Right ventricle myocardium inferior (tissue), 1 donor: ENCODE measurements around the gene DPAGT1. TPM values are rescaled to one million over a fixed set of nuclear protein-coding genes. Genes with fewer than 3 reads are reported as not detected.
"Not testable (repeated sequence)": the region's sequence is repeated elsewhere in the genome, so short reads cannot be mapped to it uniquely, and the experiment has no call there.

ENCODE experiments used
- ATAC-seq: fragments of 200-7000 bp; cut with Tn5 transposase; one replicate; pipeline ENCODE4 v1.9.1; 2020; ENCODE audit warnings: mild to moderate bottlenecking, moderate library complexity
- DNase-seq: peaks from one replicate; pipeline ENCODE4 v3.0.0; 2021; ENCODE audit errors: missing footprints
- intact Hi-C: fragments of 100-400 bp; cut with DNase I; formaldehyde crosslinking; loops from one replicate; pipeline ENCODE4 v1.11.0; 2022
- total RNA-seq: library from RNA; stranded (reverse); fragmentation: NEBNext Ultra II Directional; extraction: Animal tissue kit (Norgen Biotek cat#: 25700); gene quantifications from one replicate; pipeline ENCODE4 v1.2.1, GENCODE V29; 2021
- donor health status: DM: no; HTN: yes; CAD: no; lungs with severe emphysema.

The DPAGT1 gene
- total RNA-seq, 1 donor from 2014 or later, result 21.1 TPM

DNA sequence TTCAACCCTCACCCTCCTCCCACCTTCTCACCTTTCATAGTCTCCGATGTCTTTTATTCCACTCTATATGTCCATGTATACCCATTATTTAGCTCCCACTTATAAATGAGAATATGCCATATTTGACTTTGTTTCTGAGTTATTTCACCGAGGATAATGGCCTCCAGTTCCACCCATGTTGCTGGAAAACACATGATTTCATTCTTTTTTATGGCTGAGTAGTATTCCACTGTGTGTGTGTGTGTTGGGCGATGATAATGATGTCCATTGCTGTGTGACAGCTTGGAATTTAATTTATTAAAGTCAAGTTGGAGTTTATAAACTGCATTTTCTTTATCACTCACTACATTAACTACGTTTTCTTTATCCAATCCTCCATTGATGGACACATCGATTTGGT, 16.6 kb upstream of the DPAGT1 start:
- ATAC-seq (no peak), DNase-seq (no peak)
- intact Hi-C loops, result no loop called here

DNA sequence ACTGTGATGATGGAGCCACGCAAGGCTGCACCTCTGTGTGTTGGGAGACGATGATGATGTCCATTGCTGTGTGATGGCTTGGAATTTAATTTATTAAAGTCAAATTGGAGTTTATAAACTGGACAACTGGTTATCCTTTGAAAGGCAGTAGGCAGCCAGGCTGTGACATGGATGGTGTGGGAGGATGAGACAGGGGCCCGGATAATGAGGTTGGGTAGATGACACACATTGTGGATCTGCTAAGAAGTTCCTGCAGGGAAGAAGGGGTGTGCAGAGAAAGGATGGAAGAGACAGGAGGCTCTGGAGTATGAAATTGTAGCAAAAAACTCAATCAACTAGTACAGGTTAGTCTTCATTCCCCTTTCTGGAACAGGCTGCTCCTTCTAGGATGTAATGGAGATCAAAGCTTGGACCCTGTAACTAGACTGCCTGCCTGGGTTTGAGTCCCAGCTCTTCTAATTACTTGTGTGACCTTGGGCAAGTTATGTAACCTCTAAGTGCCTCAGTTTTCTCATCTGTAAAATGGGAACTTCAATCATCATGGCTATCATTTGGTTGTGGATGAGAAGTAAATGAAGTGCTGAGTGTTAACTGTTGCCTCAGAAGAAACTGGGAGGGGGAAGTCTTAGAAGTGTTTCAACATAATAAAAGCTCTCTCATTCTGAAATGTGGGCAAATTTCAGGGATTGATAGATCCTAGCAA, 15.5 kb upstream of the DPAGT1 start:
- ATAC-seq (no peak), DNase-seq (no peak)
- intact Hi-C loops, result no loop called here

DNA sequence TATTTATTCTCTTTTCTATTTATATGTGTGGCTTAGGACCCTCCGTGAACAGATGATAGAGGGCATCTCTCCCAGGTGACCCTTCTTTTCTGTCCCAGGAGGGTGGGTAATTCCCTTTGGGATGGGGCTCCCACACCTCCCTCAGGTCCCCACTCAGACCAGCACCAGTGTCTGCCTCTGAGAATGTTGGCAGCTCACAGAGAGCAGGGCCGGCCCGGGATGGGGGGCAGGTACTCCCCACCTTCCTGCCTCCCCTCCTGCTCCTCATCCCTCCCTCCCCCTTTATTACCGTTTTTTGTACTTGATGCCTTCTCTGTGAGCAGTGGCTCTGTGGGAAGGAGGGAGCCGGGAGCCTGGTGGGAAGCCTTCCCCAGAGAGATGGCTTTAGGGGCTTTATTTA, 14.9 kb upstream of the DPAGT1 start:
- intact Hi-C loops, result no loop called here
- DNase-seq (peak; percentile 21), ATAC-seq (no peak)

DNA sequence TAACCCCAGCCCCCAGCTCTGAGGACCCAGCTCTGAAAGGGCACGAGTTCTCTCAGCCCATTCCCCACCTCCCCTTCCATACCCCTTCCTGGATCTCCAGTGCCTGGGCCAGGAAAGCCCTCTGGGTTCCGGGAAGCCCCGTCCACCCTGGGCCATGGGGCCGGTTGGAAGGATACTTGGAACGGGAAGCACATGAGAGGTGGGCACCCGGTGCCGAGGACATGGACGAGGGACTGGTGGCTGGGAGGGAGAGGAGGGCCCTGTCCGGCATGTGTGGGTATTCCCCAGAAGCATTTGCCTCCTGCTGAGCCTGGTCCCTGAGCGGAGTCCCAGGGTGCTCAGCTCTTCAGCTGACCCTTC, 14.6 kb upstream of the DPAGT1 start:
- intact Hi-C loops, result no loop called here
- ATAC-seq (no peak), DNase-seq (no peak)

DNA sequence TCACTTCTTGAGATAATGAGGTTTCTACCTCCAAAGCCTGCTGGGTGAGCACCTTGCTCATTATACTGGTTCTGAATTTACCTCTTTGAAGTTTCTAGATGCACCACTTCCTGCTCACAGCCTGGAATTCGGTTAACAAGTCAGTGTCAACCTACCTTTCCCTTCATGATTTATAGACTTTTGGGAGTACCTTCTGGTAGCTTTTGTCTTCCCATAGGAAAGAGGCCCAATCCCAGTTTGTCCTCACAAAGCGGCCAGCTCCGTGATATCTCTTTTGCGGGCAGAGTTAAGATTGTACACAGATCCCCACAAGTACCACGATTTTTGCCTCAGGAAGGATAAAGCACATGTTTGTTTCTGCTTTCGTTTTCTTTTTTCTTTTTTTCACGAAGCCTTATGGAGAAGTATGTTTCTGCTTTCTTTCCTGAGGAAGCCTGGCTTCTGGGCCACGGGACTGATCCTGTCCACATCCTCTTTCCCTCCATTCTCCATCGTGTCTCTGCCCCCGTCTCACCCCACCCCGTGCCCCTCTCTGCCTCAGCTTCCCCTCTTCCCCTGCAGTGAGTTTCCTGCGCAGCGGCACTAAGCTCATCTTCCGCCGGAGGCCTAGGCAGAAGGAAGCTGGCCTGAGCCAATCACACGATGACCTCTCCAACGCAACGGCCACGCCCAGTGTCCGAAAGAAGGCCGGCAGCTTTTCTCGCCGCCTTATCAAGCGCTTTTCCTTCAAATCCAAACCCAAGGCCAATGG, 14.0 kb upstream of the DPAGT1 start:
- DNase-seq (peak; percentile 87), ATAC-seq (peak; percentile 55)
- intact Hi-C loops, result no loop called here

DNA sequence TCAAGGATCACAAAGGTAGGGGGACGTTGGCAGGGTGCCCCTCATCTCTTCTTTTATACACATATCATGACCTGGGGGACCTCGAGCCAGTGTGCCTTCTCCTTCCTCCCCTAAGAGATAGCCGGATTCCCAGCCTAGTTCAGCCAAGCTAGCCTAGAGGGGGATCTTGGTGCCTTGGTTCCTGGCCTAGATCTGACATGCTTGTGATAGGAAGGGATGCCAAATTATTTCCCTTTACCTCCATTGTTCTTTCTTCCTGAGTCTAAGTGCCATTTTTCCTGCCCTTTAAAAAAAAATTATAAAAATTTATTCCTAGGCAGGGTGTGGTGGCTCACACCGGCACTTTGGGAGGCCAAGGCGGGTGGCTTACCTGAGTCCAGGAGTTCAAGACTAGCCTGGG, 12.7 kb upstream of the DPAGT1 start:
- no peak for ATAC-seq
- peak; percentile 37 for DNase-seq
- intact Hi-C loops, result no loop called here

DNA sequence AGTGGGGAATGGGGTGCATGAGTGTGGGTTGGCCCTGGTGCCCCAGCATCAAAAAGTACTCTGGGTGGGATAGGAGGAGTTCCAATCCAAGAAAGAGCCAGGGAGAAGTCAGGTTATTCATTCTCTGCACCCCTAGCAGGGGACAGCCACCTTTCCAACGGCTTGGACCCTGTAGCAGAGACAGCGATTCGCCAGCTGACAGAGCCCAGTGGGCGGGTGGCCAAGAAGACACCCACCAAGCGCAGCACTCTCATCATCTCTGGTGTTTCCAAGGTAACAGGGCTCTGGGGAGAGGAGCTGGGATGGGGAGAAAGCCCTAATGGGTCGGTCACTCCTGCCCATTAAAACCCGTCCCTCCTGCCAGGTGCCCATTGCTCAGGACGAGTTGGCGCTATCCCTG, 12.1 kb upstream of the DPAGT1 start:
- intact Hi-C loops, result no loop called here
- ATAC-seq (no peak), DNase-seq (peak; percentile 39)

DNA sequence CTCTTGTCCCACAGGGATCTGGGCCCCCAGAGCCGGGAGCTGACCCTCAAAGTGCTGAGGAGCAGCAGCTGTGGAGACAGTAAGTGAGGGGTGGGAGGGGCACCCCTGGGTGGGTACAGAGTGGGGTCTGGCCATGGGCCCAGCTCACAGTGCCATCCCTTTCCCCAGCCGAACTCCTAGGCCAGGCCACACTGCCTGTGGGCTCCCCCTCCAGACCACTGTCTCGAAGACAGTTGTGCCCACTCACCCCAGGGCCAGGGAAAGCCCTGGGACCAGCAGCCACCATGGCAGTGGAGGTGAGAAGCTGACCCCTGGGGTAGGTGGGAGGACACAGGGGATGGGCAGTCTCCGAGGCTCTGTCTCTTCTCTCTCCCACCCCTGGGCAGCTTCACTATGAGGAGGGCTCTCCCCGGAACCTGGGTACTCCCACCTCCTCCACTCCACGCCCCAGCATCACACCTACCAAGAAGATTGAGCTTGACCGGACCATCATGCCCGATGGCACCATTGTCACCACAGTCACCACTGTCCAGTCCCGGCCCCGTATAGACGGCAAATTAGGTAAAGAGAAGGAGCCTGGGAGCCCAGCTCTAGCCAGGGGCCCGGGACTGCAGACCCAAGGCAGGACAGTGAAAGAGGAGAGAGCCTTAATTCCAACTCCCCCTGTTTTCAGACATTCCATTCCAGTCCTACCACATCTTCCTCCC, 10.8 kb upstream of the DPAGT1 start:
- DNase-seq (peak; percentile 53), ATAC-seq (no peak)
- intact Hi-C loops, result no loop called here

DNA sequence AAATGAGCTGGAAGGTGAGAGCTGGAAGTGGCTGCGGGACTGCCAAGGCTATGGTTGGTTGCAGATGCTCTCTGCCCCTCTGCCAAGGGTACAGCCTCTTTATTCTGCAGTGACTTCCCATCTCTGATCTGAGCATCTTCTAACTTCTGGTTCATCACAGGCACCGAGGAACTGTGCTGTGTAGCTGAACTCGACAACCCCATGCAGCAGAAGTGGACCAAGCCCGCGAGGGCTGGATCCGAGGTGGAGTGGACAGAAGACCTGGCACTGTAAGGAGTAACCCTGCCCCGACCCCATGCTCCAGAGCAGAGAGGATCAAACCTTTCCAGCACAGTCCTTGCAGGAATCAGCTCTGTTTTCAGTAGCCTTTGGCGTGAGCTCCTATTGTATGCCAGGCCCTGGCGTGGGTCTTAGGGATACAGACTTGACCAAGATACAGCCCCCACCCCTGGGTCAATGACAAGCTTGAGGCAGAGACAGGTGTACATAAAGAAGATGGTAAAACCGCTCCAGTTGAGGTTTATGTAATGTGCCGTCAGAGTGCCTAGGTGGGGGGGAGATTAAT, 9.8 kb upstream of the DPAGT1 start:
- no peak for ATAC-seq
- no peak for DNase-seq
- intact Hi-C loops, result no loop called here

DNA sequence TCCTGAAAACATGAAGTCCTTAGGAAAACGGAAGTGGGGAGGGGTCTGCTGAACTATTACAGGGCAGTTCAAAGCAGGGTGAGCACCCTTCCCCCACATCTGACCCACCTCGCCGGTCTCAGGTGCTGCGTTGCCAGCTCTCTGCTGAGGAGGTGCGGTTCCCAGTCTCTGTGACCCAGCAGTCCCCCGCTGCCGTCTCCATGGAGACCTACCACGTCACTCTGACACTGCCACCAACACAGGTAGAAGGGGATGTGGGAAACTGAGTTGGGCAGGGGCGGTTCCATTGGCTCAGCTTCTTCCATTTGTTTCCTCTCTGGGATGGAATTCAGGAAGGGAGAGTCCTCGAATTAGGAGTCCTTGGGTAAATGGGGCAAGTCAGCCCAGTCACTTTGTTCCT, 8.8 kb upstream of the DPAGT1 start:
- no peak for DNase-seq
- ATAC-seq, result no peak
- intact Hi-C loops, result no loop called here

DNA sequence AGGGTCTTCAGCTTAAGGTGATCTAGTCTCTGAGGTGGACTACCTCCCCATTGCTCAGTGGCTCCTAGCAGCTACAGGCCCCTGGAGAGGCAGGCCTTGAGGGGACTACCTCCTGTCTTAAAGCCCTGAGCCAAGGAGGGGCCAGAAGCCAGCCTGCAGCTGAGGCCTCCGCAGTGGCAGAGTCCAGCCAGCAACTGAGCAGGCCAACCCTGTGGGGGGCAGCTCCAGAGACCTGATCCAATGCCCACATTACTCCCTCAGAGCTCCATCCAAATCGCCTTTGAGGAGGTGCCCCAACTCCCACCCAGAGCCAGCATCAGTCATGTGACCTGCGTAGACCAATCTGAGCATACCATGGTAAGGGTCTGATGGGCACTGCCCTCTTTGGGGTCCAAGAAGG, 8.2 kb upstream of the DPAGT1 start:
- DNase-seq (no peak), ATAC-seq (no peak)
- intact Hi-C loops, result loop anchor here (5.0 kb wide), 2 partner anchors 87 to 212 kb away; no protein-coding TSS in a partner anchor

DNA sequence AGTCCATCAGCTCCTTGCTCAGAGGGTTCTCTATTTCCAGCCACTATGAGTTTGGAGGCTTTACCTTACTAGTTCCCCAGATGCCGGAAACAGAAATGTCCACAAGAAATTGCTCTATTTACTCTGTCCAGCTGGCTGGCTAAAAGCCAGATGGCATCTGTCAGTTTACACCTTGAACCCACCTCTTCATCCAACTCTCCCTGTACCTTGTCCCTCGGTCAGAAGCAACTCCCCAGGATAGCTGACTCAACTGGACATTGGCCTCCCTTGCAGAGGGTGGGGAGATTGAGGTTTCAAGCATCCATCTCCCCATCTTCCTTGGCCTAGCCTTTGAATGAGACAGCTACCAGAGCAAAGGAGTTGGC, 7.2 kb upstream of the DPAGT1 start:
- intact Hi-C loops, result loop anchor here (5.0 kb wide), 2 partner anchors 88 to 213 kb away; no protein-coding TSS in a partner anchor
- ATAC-seq (no peak), DNase-seq (no peak)

DNA sequence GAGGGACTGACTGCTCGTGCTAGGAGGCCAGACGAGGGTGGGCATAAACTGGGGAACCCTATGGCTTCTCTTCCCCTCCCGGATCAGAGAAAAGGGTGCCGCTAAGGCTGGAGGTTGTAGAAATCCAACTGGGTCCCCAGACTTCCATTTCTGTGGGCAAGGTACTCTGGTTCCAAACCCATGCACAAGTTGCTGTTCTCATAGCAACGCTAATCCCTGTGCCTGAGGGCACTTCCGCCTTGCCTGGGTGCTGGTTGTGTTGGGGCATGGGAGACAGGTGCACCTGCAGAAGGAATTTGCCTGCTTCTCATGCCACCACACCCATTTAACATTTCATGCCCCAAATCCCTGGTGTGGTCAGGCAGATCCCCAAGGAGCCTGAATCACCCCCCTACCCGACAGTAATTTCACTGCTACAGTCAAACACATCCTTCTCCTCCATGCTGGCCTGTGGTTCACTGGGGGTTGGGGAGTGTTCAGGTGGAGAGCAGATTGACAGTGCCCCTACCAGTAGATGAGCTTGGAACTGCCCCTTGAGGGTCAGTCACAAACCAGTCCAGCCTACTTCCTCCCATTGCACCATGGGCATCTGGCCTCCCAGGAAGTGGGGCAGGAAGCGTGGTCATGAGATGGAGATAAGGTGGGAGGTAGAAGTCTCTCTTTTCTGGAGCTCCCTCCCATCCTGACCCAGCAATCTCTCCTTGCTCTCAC, 6.6 kb upstream of the DPAGT1 start:
- ATAC-seq, result no peak
- intact Hi-C loops, result loop anchor here (5.0 kb wide), 2 partner anchors 89 to 214 kb away; no protein-coding TSS in a partner anchor

DNA sequence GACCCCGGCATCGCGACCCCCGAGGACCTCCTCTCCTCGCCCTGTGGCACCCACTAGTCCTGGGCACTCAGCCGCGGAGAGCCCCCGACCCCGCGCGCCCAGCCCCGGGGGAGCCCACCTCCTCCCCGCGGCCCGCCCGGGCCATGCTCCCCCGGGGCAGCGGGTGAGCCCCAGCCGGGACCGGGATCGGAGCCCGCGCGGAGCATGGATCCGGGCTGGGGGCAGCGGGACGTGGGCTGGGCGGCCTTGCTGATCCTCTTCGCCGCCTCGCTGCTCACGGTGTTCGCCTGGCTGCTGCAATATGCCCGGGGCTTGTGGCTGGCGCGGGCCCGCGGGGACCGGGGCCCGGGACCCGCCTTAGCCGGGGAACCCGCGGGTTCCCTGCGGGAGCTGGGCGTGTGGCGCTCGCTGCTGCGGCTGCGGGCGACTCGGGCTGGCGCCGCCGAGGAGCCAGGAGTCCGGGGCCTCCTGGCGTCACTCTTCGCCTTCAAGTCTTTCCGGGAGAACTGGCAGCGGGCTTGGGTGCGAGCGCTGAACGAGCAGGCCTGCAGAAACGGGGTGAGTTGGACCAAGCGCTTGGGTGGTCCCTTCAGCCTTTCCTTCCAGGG, 6.0 kb upstream of the DPAGT1 start:
- intact Hi-C loops, result loop anchor here (2.0 to 5.0 kb wide), 3 partner anchors 13 to 215 kb away; partner anchors contain the start of gene HINFP
- ATAC-seq (peak; percentile 20), DNase-seq (peak; percentile 69)

More for the DNA sequence above, 6.6 kb upstream of the DPAGT1 start:
- peak; percentile 75 for DNase-seq

DNA sequence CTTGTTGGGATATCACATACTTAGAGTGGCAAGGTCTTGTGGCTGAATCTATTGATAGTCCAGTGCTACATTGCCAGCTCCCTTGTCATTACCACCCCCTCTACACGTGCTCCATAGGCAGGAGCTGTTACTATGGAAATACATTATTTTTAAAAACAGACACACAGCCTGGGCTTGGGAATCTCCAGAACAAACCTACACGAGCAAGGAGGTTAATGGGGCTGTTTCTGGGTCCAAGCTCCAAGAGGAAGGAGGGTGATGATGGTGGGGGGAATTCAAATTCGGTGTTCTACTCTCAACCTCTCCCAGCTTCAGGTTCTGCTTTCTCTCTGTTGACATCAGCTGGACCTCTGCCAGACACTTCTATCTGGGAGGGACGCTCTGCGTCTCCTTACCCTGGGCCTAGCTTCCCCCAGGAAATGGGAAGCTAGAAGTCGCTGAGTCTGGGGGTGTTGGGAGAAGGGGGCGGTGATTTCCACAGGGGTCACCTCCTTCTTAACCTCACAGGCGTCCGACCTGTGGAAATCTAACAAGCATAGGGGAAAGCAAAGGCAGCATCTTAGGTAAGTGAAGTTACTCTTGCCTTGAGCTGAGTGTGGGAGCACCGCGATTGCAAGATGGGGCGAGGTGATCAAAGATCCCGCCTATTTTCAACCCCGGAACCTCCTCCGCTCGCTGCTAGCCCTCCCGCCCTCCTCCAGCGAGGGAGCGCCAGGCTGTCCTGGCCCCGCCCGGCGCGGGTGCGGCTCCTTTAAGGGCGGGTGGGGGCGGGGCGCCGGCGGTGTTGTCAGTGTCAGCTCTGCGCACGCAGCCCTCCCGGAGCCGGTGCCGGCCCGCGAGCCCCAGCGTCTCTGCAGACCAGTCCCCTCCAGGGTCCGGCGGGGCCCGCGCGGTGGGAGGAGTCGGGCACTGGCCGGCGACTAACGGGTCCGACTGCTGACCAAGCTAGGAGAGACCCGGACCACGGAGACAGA, 5.2 kb upstream of the DPAGT1 start, which contains the start of gene C2CD2L:
C2CD2L (plus strand) TSS at position 781 of the 974 bp plus-strand sequence. CDS start 398 bp downstream, outside the sequence.
- DNase-seq, result peak; percentile 96
- peak; percentile 95 for ATAC-seq
- intact Hi-C loops, result loop anchor here (2.0 to 5.0 kb wide), 3 partner anchors 14 to 215 kb away; partner anchors contain the start of gene HINFP

DNA sequence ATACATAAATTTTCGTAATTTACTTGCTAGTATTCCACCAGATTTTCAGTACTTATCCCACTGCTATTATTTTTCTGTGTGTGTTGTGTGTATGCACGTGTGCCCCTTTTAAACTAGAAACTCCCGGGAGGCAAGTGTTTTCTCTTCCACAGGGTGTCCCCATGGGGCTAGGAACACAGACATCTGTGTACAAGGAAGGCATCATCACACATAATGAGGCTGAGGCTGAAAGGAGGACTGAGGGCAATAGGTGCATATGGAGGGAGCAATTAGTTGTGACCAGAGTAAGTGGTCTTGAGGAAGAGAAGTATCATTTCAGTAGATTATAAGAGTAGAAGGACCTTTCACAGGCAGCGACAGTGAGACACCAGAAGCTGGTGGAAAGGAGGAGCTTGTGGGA, 2.1 kb upstream of the DPAGT1 start:
- DNase-seq (no peak), ATAC-seq (no peak)
- intact Hi-C loops, result loop anchor here (2.0 to 5.0 kb wide), 2 partner anchors 73 to 176 kb away; partner anchors contain the start of genes BCL9L and SLC37A4

DNA sequence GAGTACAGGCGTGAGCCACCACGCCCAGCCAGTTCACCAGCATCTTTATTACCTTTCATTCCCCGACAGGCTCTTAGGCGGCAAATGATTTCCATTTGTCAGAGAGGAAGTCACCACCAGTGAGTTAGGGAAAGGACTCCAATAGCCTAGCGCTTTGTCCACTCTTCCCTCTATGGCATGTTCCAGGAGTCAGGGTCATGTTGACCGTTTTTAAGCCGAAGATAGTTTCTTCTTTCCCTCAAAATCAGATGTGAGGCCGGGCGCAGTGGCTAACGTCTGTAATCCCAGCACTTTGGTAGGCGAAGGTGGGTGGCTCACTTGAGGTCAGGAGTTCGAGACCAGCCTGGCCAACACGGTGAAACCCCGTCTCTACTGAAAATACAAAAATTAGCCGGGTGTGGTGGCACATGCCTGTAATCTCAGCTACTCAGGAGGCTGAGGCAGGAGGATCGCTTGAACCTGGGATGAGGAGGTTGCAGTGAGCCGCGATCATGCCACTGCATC, 1.6 kb upstream of the DPAGT1 start:
- intact Hi-C loops, result loop anchor here (2.0 to 5.0 kb wide), 2 partner anchors 72 to 176 kb away; partner anchors contain the start of genes BCL9L and SLC37A4
- not testable (repeated sequence) for DNase-seq, ATAC-seq
